Fibroblast of skin of left quadriceps (primary cell): Measurements from ENCODE around the gene RASSF10.
A peak's percentile ranks its signal among the peaks of the same experiment; 100 is the strongest.

Experiments
- DNase-seq, 2 experiments: peaks; one replicate each; pipeline ENCODE4 v3.0.0-alpha.2; 2013; ENCODE audit warnings: low read depth in 2 of 2

The RASSF10 gene

GRCh38 chr11:13008625-13009475, at the start of gene RASSF10:
Gene RASSF10, plus strand, starts transcription at chr11:13009316. Its CDS starts 261 bp downstream, at chr11:13009577.
- no peak for DNase-seq

- DNase-seq: no peak
Observed at GRCh38 chr11:12961615-12962014, 47.5 kb upstream of the RASSF10 start.

GRCh38 chr11:12962306-12962705, 46.8 kb upstream of the RASSF10 start:
- DNase-seq: no peak

GRCh38 chr11:12963051-12963450, 46.1 kb upstream of the RASSF10 start:
- no peak for DNase-seq

- peak; percentile 40 to 47 for DNase-seq
Observed at GRCh38 chr11:12963792-12964536, 45.2 kb upstream of the RASSF10 start.

GRCh38 chr11:12964650-12965049, 44.5 kb upstream of the RASSF10 start:
- no peak for DNase-seq

- no peak for DNase-seq
Observed at GRCh38 chr11:12966002-12966401, 43.1 kb upstream of the RASSF10 start.

- DNase-seq: no peak
Observed at GRCh38 chr11:12968101-12968500, 41.0 kb upstream of the RASSF10 start.

- no peak for DNase-seq
Observed at GRCh38 chr11:12968826-12969225, 40.3 kb upstream of the RASSF10 start.

GRCh38 chr11:12971955-12972354, 37.2 kb upstream of the RASSF10 start:
- DNase-seq: no peak

- DNase-seq: no peak
Observed at GRCh38 chr11:12973528-12974181, 35.5 kb upstream of the RASSF10 start.

- no peak for DNase-seq
Observed at GRCh38 chr11:12975195-12975594, 33.9 kb upstream of the RASSF10 start.

GRCh38 chr11:12979928-12980689, 29.0 kb upstream of the RASSF10 start:
- DNase-seq: no peak

- DNase-seq: no peak
Observed at GRCh38 chr11:12981676-12982522, 27.2 kb upstream of the RASSF10 start.

- no peak for DNase-seq
Observed at GRCh38 chr11:12983336-12983735, 25.8 kb upstream of the RASSF10 start.

- no peak for DNase-seq
Observed at GRCh38 chr11:12986194-12986898, 22.8 kb upstream of the RASSF10 start.

GRCh38 chr11:12989428-12990161, 19.5 kb upstream of the RASSF10 start:
- DNase-seq: no peak

- no peak for DNase-seq
Observed at GRCh38 chr11:12990162-12990480, 19.0 kb upstream of the RASSF10 start.

GRCh38 chr11:12991426-12991825, 17.7 kb upstream of the RASSF10 start:
- no peak for DNase-seq

GRCh38 chr11:12993626-12994025, 15.5 kb upstream of the RASSF10 start:
- no peak for DNase-seq
